CD4-positive, alpha-beta T cell treated with Interleukin-10 for 1 hour (primary cell): ENCODE data around the gene GATAD2B.

ENCODE experiments used
- DNase-seq: peaks from one replicate; pipeline ENCODE4 v3.0.0-alpha.2; 2020

GATAD2B gene

GRCh38 chr1:153951183-153951582 is 28.4 kb upstream of the GATAD2B start:
- no peak for DNase-seq

- DNase-seq = peak; percentile 82
These were observed 24.0 kb upstream of the GATAD2B start, which contains the start of gene DENND4B for GRCh38 chr1:153946622-153947241. Gene DENND4B, minus strand, starts transcription at chr1:153946718. Its CDS starts 2,344 bp downstream, at chr1:153944374.

- DNase-seq = peak; percentile 84
These were observed 23.2 kb upstream of the GATAD2B start for GRCh38 chr1:153945795-153946621.

GRCh38 chr1:153945131-153945794 is 22.5 kb upstream of the GATAD2B start:
- peak; percentile 86 for DNase-seq

GRCh38 chr1:153944827-153945117 is 22.0 kb upstream of the GATAD2B start:
- no peak for DNase-seq

- peak; percentile 46 for DNase-seq
These were observed 21.4 kb upstream of the GATAD2B start for GRCh38 chr1:153944005-153944826.

GRCh38 chr1:153942766-153943549 is 20.2 kb upstream of the GATAD2B start:
- DNase-seq = no peak

GRCh38 chr1:153941826-153942725 is 19.3 kb upstream of the GATAD2B start:
- DNase-seq = no peak

GRCh38 chr1:153940756-153941155 is 18.0 kb upstream of the GATAD2B start:
- DNase-seq = no peak

- DNase-seq = no peak
These were observed 16.7 kb upstream of the GATAD2B start for GRCh38 chr1:153939476-153939875.

- no peak for DNase-seq
These were observed 16.2 kb upstream of the GATAD2B start for GRCh38 chr1:153938996-153939395.

GRCh38 chr1:153937331-153937730 is 14.6 kb upstream of the GATAD2B start:
- DNase-seq = no peak

GRCh38 chr1:153936011-153936802 is 13.4 kb upstream of the GATAD2B start:
- no peak for DNase-seq

- no peak for DNase-seq
These were observed 12.0 kb upstream of the GATAD2B start for GRCh38 chr1:153934746-153935145.

- no peak for DNase-seq
These were observed 11.2 kb upstream of the GATAD2B start for GRCh38 chr1:153933955-153934354.

- no peak for DNase-seq
These were observed 10.7 kb upstream of the GATAD2B start for GRCh38 chr1:153933430-153933829.

- DNase-seq = no peak
These were observed 9.7 kb upstream of the GATAD2B start for GRCh38 chr1:153932156-153933131.

- DNase-seq = no peak
These were observed 7.5 kb upstream of the GATAD2B start for GRCh38 chr1:153929981-153930948.
